Smooth muscle cell (in vitro differentiated cells): ENCODE measurements around the gene LPIN3. TPM values are rescaled to one million over a fixed set of nuclear protein-coding genes. Genes with fewer than 3 reads are reported as not detected.

ENCODE experiments used
- DNase-seq: peaks from one replicate; lab custom pipeline; 2025; ENCODE audit not compliant: unreplicated experiment; lab: John Stamatoyannopoulos, UW
- H2AFZ ChIP-seq: fragments of 200-600 bp; sonication (generic); 2 replicates; pipeline ENCODE4 v1.6.0; 2016; ENCODE audit warnings: antibody characterized with exemption, low read depth, mild to moderate bottlenecking
- H3F3A ChIP-seq: fragments of 200-600 bp; sonication (generic); 2 replicates; pipeline ENCODE4 v1.6.0; 2017; ENCODE audit warnings: antibody characterized with exemption, low read depth
- H3K27ac ChIP-seq: fragments of 200-600 bp; sonication (generic); 2 replicates; pipeline ENCODE4 v1.5.1; 2016; ENCODE audit warnings: low read depth, mild to moderate bottlenecking
- H3K27me3 ChIP-seq: fragments of 200-600 bp; sonication (generic); 2 replicates; pipeline ENCODE4 v1.6.1; 2016; ENCODE audit warnings: low read depth, mild to moderate bottlenecking
- H3K36me3 ChIP-seq: fragments of 200-600 bp; sonication (generic); 2 replicates; pipeline ENCODE4 v1.5.1; 2016; ENCODE audit warnings: low read depth
- H3K4me1 ChIP-seq: fragments of 200-600 bp; sonication (generic); 2 replicates; pipeline ENCODE4 v1.5.1; 2016; ENCODE audit warnings: low read depth
- H3K4me2 ChIP-seq: fragments of 200-600 bp; sonication (generic); 2 replicates; pipeline ENCODE4 v1.6.0; 2016; ENCODE audit warnings: mild to moderate bottlenecking
- H3K4me3 ChIP-seq: fragments of 200-600 bp; sonication (generic); 2 replicates; pipeline ENCODE4 v1.5.1; 2016; ENCODE audit warnings: mild to moderate bottlenecking
- H3K79me2 ChIP-seq: fragments of 200-600 bp; sonication (generic); 2 replicates; pipeline ENCODE4 v1.6.0; 2016; ENCODE audit warnings: low read depth, mild to moderate bottlenecking
- H3K9ac ChIP-seq: fragments of 200-600 bp; sonication (generic); 2 replicates; pipeline ENCODE4 v1.6.0; 2016; ENCODE audit warnings: low read depth
- H3K9me3 ChIP-seq: fragments of 200-600 bp; sonication (generic); replicated peaks from 2 replicates; pipeline ENCODE4 v1.5.1; 2016; ENCODE audit warnings: low read depth
- H4K20me1 ChIP-seq: fragments of 200-600 bp; sonication (generic); 2 replicates; pipeline ENCODE4 v1.6.0; 2016; ENCODE audit warnings: low read depth
- CTCF ChIP-seq: fragments of 200-600 bp; sonication (generic); IDR thresholded peaks from 2 replicates; pipeline ENCODE4 v1.5.1; 2017; ENCODE audit warnings: borderline replicate concordance, mild to moderate bottlenecking, antibody characterized with exemption; ENCODE audit not compliant: insufficient read depth, poor library complexity, severe bottlenecking
- WGBS: methylation state at CpG from one replicate; pipeline ENCODE4 v1.1.7; 2016; ENCODE audit warnings: low lambda C conversion rate; 5-methylcytosine and 5-hydroxymethylcytosine counted together
- polyA plus RNA-seq: library from polyadenylated mRNA; unstranded; fragments of >200 nt; fragmentation: Nextera tagmentation; extraction: Ambion mirVana; gene quantifications from 2 replicates; pipeline ENCODE4 v1.2.1, GENCODE V29; 2016
- total RNA-seq: library from RNA; depleted of rRNA; stranded (reverse); fragments of >200 nt; gene quantifications from 2 replicates; pipeline ENCODE4 v1.2.3, GENCODE V29; 2014

Gene LPIN3
- total and polyA plus RNA-seq, 2 experiments from 2014 or later: 6.9 to 12.5 TPM

- Histone ChIP-seq H3K9me3 (no peaks in the 10 kb centered on the region), H3K36me3 (peaks cover 5% of the 10 kb centered on the region), H3K79me2 (no peaks in the 10 kb centered on the region), H3K27ac (no peak overlapping the region), H3K4me2 (no peak overlapping the region), H2AFZ (no peak overlapping the region), H3K9ac (no peak overlapping the region), H3F3A (no peaks in the 10 kb centered on the region), H4K20me1 (no peaks in the 10 kb centered on the region), H3K4me3 (no peak overlapping the region), H3K4me1 (no peaks in the 10 kb centered on the region), H3K27me3 (no peaks in the 10 kb centered on the region)
- DNase-seq: no peak
- 50% methylated on average over 10 of the region's 10 CpGs for WGBS
- no peak for TF ChIP-seq CTCF
Measured at GRCh38 chr20:41407607-41408006, 67.0 kb downstream of the LPIN3 start.

GRCh38 chr20:41408156-41408794 is 67.7 kb downstream of the LPIN3 start:
- H3K4me2 ChIP-seq: no peak overlapping the region
- WGBS: 90% methylated on average over 5 of the region's 5 CpGs
- TF ChIP-seq CTCF: no peak

GRCh38 chr20:41408986-41409385 is 68.4 kb downstream of the LPIN3 start:
- H3K36me3 ChIP-seq: peaks cover 7% of the 10 kb centered on the region
- H3K27ac ChIP-seq: no peak overlapping the region
- no peaks in the 10 kb centered on the region for H3F3A ChIP-seq
- no peak for TF ChIP-seq CTCF
- 98% methylated on average over 9 of the region's 9 CpGs for WGBS
- no peak for DNase-seq
- no peaks in the 10 kb centered on the region for H3K4me1 ChIP-seq
- no peaks in the 10 kb centered on the region for H3K79me2 ChIP-seq
- H3K4me2 ChIP-seq: no peak overlapping the region
- H4K20me1 ChIP-seq: no peaks in the 10 kb centered on the region
- H3K27me3 ChIP-seq: no peaks in the 10 kb centered on the region
- no peak overlapping the region for H3K9ac ChIP-seq
- no peaks in the 10 kb centered on the region for H3K9me3 ChIP-seq
- H2AFZ ChIP-seq: no peak overlapping the region
- H3K4me3 ChIP-seq: no peak overlapping the region

More at GRCh38 chr20:41408156-41408794, 67.7 kb downstream of the LPIN3 start:
- H3K4me1 ChIP-seq: no peaks in the 10 kb centered on the region
- no peak overlapping the region for H3K27ac ChIP-seq
- no peaks in the 10 kb centered on the region for H3K79me2 ChIP-seq
- peaks cover 5% of the 10 kb centered on the region for H3K36me3 ChIP-seq
- H3K27me3 ChIP-seq: no peaks in the 10 kb centered on the region
- H2AFZ ChIP-seq: no peak overlapping the region
- no peaks in the 10 kb centered on the region for H3F3A ChIP-seq
- no peaks in the 10 kb centered on the region for H3K9me3 ChIP-seq
- H3K4me3 ChIP-seq: no peak overlapping the region
- no peak overlapping the region for H3K9ac ChIP-seq
- DNase-seq: no peak
- no peaks in the 10 kb centered on the region for H4K20me1 ChIP-seq

Other genes with a start within 250 kb of the LPIN3 start
- gene PLCG1, start 203.3 kb upstream of the LPIN3 start, total RNA-seq: 45.2 and 77.1 TPM in 2 replicates
- gene PLCG1, start 203.3 kb upstream of the LPIN3 start, polyA plus RNA-seq: 36.9 and 38.5 TPM in 2 replicates
- 7.7 and 10.1 TPM in 2 replicates for gene ZHX3, start 23.1 kb upstream of the LPIN3 start, total RNA-seq
- gene ZHX3, start 23.1 kb upstream of the LPIN3 start, polyA plus RNA-seq: 16.9 and 17.1 TPM in 2 replicates
- gene EMILIN3, start 26.0 kb downstream of the LPIN3 start, total RNA-seq: 0.27 and 0.36 TPM in 2 replicates
- gene EMILIN3, start 26.0 kb downstream of the LPIN3 start, polyA plus RNA-seq: 0.18 and 0.65 TPM in 2 replicates